ENCODE measurements around the gene GLUL.

DNA sequence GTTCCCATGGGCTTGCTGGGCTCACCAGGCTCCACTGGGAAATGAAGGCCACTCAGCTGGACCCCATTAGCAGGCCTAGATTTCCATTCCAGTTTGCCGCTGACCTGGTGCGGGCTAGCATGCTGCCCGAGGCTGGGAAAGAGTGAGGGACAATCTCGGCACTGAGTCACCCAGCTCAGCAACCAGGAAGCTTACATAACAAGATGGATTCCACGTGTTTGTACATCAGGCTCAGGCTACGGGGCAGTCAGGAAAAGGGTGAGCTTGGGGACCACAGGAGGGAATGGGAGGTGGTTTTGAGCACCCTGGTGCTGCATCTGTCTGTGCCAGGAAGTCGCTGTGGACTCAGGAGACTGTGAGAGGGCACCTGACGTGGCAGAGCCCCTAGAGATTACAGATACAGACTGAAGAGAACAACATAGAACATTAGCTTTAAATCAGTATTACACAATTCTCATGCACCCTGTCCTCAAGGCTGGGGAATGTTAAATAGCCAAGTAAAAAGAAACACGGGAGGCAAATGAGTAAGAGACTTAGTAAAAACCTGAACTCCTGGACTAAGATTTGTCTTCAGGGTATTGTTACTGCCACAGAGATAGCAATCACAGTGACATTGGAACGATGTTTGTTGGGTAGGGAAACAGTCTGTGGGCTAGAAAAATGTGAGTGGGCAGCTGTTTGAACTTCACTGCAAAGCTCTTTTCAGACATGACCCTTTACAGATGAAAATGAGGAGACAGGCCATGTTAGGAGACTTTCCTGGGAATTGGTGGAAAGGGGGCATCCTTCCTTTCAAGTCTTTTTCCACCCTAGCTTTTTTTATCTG is 51.1 kb downstream of the GLUL start:
- TF ChIP-seq POLR2A (IDR thresholded peaks at IDR 0.05) (no peak), EP300 (IDR thresholded peaks at IDR 0.05) (no peak)
- TF ChIP-seq, protein P1, sequence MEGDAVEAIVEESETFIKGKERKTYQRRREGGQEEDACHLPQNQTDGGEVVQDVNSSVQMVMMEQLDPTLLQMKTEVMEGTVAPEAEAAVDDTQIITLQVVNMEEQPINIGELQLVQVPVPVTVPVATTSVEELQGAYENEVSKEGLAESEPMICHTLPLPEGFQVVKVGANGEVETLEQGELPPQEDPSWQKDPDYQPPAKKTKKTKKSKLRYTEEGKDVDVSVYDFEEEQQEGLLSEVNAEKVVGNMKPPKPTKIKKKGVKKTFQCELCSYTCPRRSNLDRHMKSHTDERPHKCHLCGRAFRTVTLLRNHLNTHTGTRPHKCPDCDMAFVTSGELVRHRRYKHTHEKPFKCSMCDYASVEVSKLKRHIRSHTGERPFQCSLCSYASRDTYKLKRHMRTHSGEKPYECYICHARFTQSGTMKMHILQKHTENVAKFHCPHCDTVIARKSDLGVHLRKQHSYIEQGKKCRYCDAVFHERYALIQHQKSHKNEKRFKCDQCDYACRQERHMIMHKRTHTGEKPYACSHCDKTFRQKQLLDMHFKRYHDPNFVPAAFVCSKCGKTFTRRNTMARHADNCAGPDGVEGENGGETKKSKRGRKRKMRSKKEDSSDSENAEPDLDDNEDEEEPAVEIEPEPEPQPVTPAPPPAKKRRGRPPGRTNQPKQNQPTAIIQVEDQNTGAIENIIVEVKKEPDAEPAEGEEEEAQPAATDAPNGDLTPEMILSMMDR (IDR thresholded peaks at IDR 0.05), result no peak

All from ovary (tissue), 3 donors.